ENCODE results near the gene LHFPL3.

- no peak for TF ChIP-seq CTCF (IDR thresholded peaks at IDR 0.05 in 2 of 3, conservative IDR thresholded peaks at IDR 0.05 in 1 of 3; ENCODE audit: insufficient read depth in 2 of 3, low read depth in 1 of 3, low read length in 3 of 3)
- no peak for TF ChIP-seq ZNF232 (CRISPR knock-in tag; IDR thresholded peaks at IDR 0.05)
- no peak for TF ChIP-seq ZNF76 (CRISPR knock-in tag; IDR thresholded peaks at IDR 0.05; ENCODE audit: borderline replicate concordance)
- TF ChIP-seq ZNF644 (tag; IDR thresholded peaks at IDR 0.05; ENCODE audit: low read depth): no peak
- TF ChIP-seq SETDB1 (IDR thresholded peaks at IDR 0.05; ENCODE audit: low read length): no peak
- TF ChIP-seq CEBPB (tag; IDR thresholded peaks at IDR 0.05): no peak
- no peak for TF ChIP-seq POLR2A (conservative IDR thresholded peaks at IDR 0.05)
- no peak for TF ChIP-seq YY1 (IDR thresholded peaks at IDR 0.05; ENCODE audit: borderline replicate concordance in 1 of 3, control insufficient read depth in 1 of 3, extremely low read depth in 1 of 3, insufficient read depth in 3 of 3, insufficient read length in 1 of 3, insufficient replicate concordance in 2 of 3, low read depth in 1 of 3, low read length in 2 of 3)
- TF ChIP-seq PML (IDR thresholded peaks at IDR 0.05; ENCODE audit: low read length): no peak
- no peak for TF ChIP-seq ARID3A (IDR thresholded peaks at IDR 0.05; ENCODE audit: borderline replicate concordance, low read depth, low read length)
- no peak for TF ChIP-seq EZH2 (IDR thresholded peaks at IDR 0.05; ENCODE audit: borderline replicate concordance, low read depth, low read length)
- no peak for TF ChIP-seq CTBP1 (IDR thresholded peaks at IDR 0.05; ENCODE audit: borderline replicate concordance)
- TF ChIP-seq ZNF699 (CRISPR knock-in tag; IDR thresholded peaks at IDR 0.05; ENCODE audit: insufficient replicate concordance): no peak
Measured at GRCh38 chr7:104886651-104887050, 558.2 kb downstream of the LHFPL3 start.

Data from K562 (cell line).